Ascending aorta (tissue), 2 donors: Measurements from ENCODE around the gene KLHL40. TPM values are rescaled to one million over a fixed set of nuclear protein-coding genes. Genes with fewer than 3 reads are reported as not detected.

Experiments
- DNase-seq, 2 donors: peaks; one replicate each; pipeline ENCODE4 v3.0.0-alpha.2; 2019; ENCODE audit warnings: low spot score in 2 of 2
- H3K27ac ChIP-seq, 2 donors: fragments of 200-600 bp; sonication (generic); one replicate each; pipeline ENCODE4 v1.5.1; 2016 to 2017; ENCODE audit warnings: mild to moderate bottlenecking in 1 of 2
- H3K27me3 ChIP-seq: fragments of 200-600 bp; sonication (generic); one replicate; pipeline ENCODE4 v1.5.1; 2017
- H3K36me3 ChIP-seq, 2 donors: fragments of 200-600 bp; sonication (generic); one replicate each; pipeline ENCODE4 v1.5.1; 2016
- H3K4me1 ChIP-seq, 2 donors: fragments of 200-600 bp; sonication (generic); one replicate each; pipeline ENCODE4 v1.5.1; 2016 to 2017; ENCODE audit warnings: mild to moderate bottlenecking in 1 of 2
- H3K4me3 ChIP-seq, 2 donors: fragments of 200-600 bp; sonication (generic); one replicate each; pipeline ENCODE4 v1.5.1; 2016 to 2017; ENCODE audit warnings: mild to moderate bottlenecking in 1 of 2
- H3K9me3 ChIP-seq, 2 donors: fragments of 200-600 bp; sonication (generic); one replicate each; pipeline ENCODE4 v1.5.1; 2016
- CTCF ChIP-seq, 3 experiments: fragments of 200-600 bp in 2 of 3; fragments of 450-650 bp in 1 of 3; sonication (generic) in 2 of 3; IDR thresholded peaks; one replicate each; pipeline ENCODE4 v1.5.1; 2016 to 2019; ENCODE audit warnings: antibody characterized with exemption in 3 of 3, mild to moderate bottlenecking in 1 of 3, moderate library complexity in 1 of 3
- intact Hi-C: fragments of 100-400 bp; cut with DNase I; formaldehyde crosslinking; loops from one replicate; pipeline ENCODE4 v1.15.1; 2023
- total RNA-seq: library from RNA; depleted of rRNA; stranded (reverse); fragments of >200 nt; gene quantifications from one replicate; pipeline ENCODE4 v1.1.0, GENCODE V29; 2016

KLHL40 gene
- total RNA-seq, 1 donor from 2014 or later, result not detected

GRCh38 chr3:42681361-42682038, 3.8 kb upstream of the KLHL40 start:
- Histone ChIP-seq H3K4me3 (no peak overlapping the region), H3K4me1 (peaks cover 7 to 28% of the 10 kb centered on the region in 2 donors), H3K27me3 (no peaks in the 10 kb centered on the region), H3K9me3 (peaks cover 0 to 5% of the 10 kb centered on the region in 2 donors), H3K36me3 (no peaks in the 10 kb centered on the region), H3K27ac (no peak overlapping the region)
- no peak for DNase-seq
- TF ChIP-seq CTCF (IDR thresholded peaks at IDR 0.05), result no peak
- intact Hi-C loops, result no loop called here

DNA sequence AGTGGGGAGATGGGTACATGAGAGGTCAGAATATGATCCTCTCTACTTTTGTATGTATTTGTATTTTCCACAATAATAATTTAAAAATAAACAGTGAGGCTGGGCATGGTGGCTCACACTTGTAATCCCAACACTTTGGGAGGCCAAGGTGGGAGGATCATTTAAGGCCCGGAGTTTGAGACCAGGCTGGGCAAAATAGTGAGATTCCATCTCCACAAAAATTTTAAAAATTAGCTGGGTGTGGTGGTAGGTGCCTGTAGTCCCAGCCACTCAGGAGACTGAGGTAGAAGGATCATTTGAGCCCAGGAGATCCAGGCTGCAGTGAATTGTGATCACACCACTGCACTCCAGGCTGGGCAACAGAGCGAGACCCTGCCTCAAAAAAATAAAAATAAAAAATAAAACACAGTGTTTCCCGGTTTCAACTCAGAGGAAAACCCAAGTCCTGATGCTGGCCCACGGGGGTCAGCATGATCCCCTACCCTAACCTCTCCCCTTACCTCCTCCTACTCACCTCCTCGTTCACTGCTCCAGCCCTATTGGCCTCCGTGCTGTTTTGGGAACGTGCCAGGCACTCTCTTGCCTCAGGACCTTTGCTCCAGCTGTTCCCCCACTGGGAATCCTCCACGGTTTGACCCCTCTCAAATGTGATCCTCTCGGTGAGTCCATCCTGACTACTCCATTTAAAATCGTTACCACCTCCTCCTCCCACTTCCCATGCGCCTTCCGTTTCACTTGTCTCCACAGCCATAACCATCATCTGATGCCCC, 2.9 kb upstream of the KLHL40 start:
- Histone ChIP-seq H3K9me3 (no peaks in the 10 kb centered on the region), H3K27ac (peak overlapping the region; percentile 87 to 91), H3K4me1 (peaks cover 7 to 28% of the 10 kb centered on the region in 2 donors), H3K36me3 (no peaks in the 10 kb centered on the region), H3K4me3 (no peak overlapping the region), H3K27me3 (no peaks in the 10 kb centered on the region)
- no peak for TF ChIP-seq CTCF (IDR thresholded peaks at IDR 0.05)
- intact Hi-C loops, result loop anchor here (1.0 kb wide), 1 partner anchor 82 kb away; the partner anchor contains the start of gene NKTR
- no peak for DNase-seq

- no peaks in the 10 kb centered on the region for H3K36me3 ChIP-seq
- H3K4me3 ChIP-seq, result no peak overlapping the region
- H3K27ac ChIP-seq, result peak overlapping the region; percentile 87 to 91
- intact Hi-C loops, result loop anchor here (1.0 to 2.0 kb wide), 3 partner anchors 30 to 84 kb away; partner anchors contain the start of gene NKTR
- peaks cover 7 to 28% of the 10 kb centered on the region in 2 donors for H3K4me1 ChIP-seq
- no peaks in the 10 kb centered on the region for H3K27me3 ChIP-seq
- no peaks in the 10 kb centered on the region for H3K9me3 ChIP-seq
- DNase-seq, result peak; percentile 81 to 96
- TF ChIP-seq CTCF (IDR thresholded peaks at IDR 0.05), result no peak
Measured at GRCh38 chr3:42683875-42684598, 1.3 kb upstream of the KLHL40 start.

GRCh38 chr3:42684632-42685362, 540 bp upstream of the KLHL40 start:
- no peaks in the 10 kb centered on the region for H3K9me3 ChIP-seq
- no peak overlapping the region for H3K4me3 ChIP-seq
- H3K27ac ChIP-seq, result peak overlapping the region; percentile 69 to 73
- DNase-seq, result no peak
- no peaks in the 10 kb centered on the region for H3K27me3 ChIP-seq
- no peak for TF ChIP-seq CTCF (IDR thresholded peaks at IDR 0.05)
- H3K36me3 ChIP-seq, result no peaks in the 10 kb centered on the region
- H3K4me1 ChIP-seq, result peaks cover 7 to 28% of the 10 kb centered on the region in 2 donors
- intact Hi-C loops, result loop anchor here (1.0 to 2.0 kb wide), 2 partner anchors 30 to 60 kb away; no protein-coding TSS in a partner anchor
